Small intestine (tissue), 7 donors: Measurements from ENCODE around the gene DDTL. TPM values are rescaled to one million over a fixed set of nuclear protein-coding genes. Genes with fewer than 3 reads are reported as not detected.
"Not testable (repeated sequence)": the region's sequence is repeated elsewhere in the genome, so short reads cannot be mapped to it uniquely, and the experiment has no call there.

Source experiments
- DNase-seq, 2 donors: peaks; one replicate each; pipeline versions ENCODE4 v3.0.0 to v3.0.0-alpha.2; 2013
- FAIRE-seq: peaks from 2 replicates; lab custom pipeline; 2012; peaks lifted over from hg19 to GRCh38; lab: Jason Lieb, UNC
- H3K27ac ChIP-seq, 3 donors: one replicate each; pipeline ENCODE4 v1.5.1; 2013; ENCODE audit warnings: low read length in 2 of 3, mild to moderate bottlenecking in 2 of 3, control low read depth in 1 of 3, inconsistent platforms in 1 of 3, low read depth in 1 of 3, moderate library complexity in 1 of 3
- H3K27me3 ChIP-seq, 3 donors: one replicate each; pipeline ENCODE4 v1.6.1; 2013; ENCODE audit warnings: low read length in 3 of 3, inconsistent platforms in 1 of 3; ENCODE audit not compliant: control insufficient read depth in 3 of 3, insufficient read depth in 3 of 3
- H3K36me3 ChIP-seq, 3 donors: one replicate each; pipeline ENCODE4 v1.6.1; 2013; ENCODE audit warnings: low read length in 3 of 3, inconsistent platforms in 1 of 3, low read depth in 1 of 3, mild to moderate bottlenecking in 1 of 3, moderate library complexity in 1 of 3; ENCODE audit not compliant: control insufficient read depth in 3 of 3, insufficient read depth in 2 of 3
- H3K4me1 ChIP-seq, 3 donors: one replicate each; pipeline ENCODE4 v1.6.1; 2013; ENCODE audit warnings: low read length in 2 of 3, inconsistent platforms in 1 of 3, low read depth in 1 of 3, mild to moderate bottlenecking in 1 of 3, moderate library complexity in 1 of 3; ENCODE audit not compliant: control insufficient read depth in 3 of 3, insufficient read depth in 2 of 3
- H3K4me3 ChIP-seq, 3 donors: one replicate each; pipeline ENCODE4 v1.5.1; 2013; ENCODE audit warnings: low read length in 3 of 3, control low read depth in 1 of 3, inconsistent platforms in 1 of 3, low read depth in 1 of 3, mild to moderate bottlenecking in 1 of 3, moderate library complexity in 1 of 3
- H3K9me3 ChIP-seq, 2 donors: one replicate each; pipeline ENCODE4 v1.6.1; 2013; ENCODE audit warnings: low read depth in 1 of 2, low read length in 1 of 2; ENCODE audit not compliant: control insufficient read depth in 2 of 2, insufficient read depth in 1 of 2
- WGBS, 3 donors: extraction: QIAGEN DNeasy Blood & Tissue Kit; methylation state at CpG; one replicate each; pipeline ENCODE4 v1.1.7; 2013; 5-methylcytosine and 5-hydroxymethylcytosine counted together
- polyA plus RNA-seq, 4 donors: library from polyadenylated mRNA; stranded (reverse) in 3 of 4; unstranded in 1 of 4; fragments of 200-250 nt in 3 of 4; fragments of 120-200 nt in 1 of 4; gene quantifications; one replicate each; pipeline versions ENCODE4 v1.2.1 to v1.2.3, GENCODE V29; 2013
- donor health status: healthy with polysubstance abuse.
- donor health status: control.
- donor health status: control.
- donor health status: Bipolar disorder and iron deficiency.
- donor health status: healthy.

DDTL gene
- polyA plus RNA-seq, 4 donors, result 1.4 to 10.9 (median 7.7) TPM

DNA sequence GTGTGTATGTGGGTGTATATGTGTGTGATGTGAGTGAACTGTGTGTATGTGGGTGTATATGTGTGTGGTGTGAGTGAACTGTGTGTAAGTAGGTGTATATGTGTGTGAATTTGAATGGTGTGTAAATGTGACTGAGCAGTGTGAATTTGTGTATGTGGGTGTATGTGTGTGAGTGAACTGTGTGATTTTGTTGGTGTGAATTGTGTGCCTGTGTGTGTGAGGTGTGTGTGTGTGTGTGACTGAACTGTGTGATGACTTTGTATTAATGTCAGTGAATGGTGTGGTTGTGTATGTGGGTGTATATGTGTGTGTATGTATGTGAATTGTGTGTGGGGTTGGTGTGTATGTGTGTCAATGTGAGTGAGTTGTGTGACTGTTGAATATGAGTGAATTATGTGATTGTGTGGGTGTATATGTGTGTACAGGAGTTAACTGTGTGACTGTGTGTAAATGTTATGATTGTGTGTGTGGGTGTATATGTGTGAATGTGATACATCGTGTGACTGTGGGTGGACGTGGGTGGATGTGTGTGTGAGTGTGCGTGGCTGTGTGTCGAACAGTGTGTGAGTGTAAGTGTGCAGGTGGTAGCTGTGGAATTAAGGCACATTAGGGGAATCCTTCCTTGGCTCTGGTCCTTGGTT is 20.0 kb downstream of the DDTL start:
- not testable (repeated sequence) for DNase-seq, H3K27me3 ChIP-seq, H3K4me3 ChIP-seq, H3K9me3 ChIP-seq, FAIRE-seq, H3K4me1 ChIP-seq, H3K27ac ChIP-seq, H3K36me3 ChIP-seq
- WGBS, 3 donors, result 66 to 88% methylated on average over 4 of the region's 4 CpGs; no CpG with 5 or more reads in 1 of the 3 donors

- not testable (repeated sequence) for DNase-seq, H3K9me3 ChIP-seq, H3K27me3 ChIP-seq, H3K36me3 ChIP-seq, H3K4me1 ChIP-seq, H3K4me3 ChIP-seq, H3K27ac ChIP-seq, FAIRE-seq
- WGBS, 3 donors, result 82 to 86% (median 85%) methylated on average over 2 of the region's 3 CpGs
These were observed 23.0 kb downstream of the DDTL start for GRCh38 chr22:23989583-23990244.

DNA sequence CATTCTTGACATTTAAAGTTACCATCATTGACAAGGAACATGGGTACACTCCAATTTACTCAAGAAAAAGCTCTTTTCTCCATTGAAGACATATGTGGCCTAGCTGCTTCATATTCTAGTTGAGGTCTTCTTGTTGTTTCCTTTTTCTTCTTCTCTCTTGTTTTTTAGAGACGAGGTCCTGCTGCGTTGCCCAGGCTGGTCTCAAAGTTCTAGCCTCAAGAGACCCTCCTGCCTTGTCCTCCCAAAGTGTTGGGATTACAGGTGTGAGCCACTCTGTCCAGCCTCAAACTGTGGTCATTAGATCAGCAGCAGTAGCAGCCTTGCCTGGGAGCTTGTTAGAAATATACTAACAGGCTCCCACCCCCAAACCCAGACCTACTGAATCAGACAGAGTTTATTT is 26.4 kb downstream of the DDTL start:
- WGBS, 3 donors, result 71 to 78% (median 78%) methylated on average over 2 of the region's 2 CpGs

GRCh38 chr22:23993581-23994177 is 27.0 kb downstream of the DDTL start:
- FAIRE-seq, H3K27me3 ChIP-seq, DNase-seq, H3K4me1 ChIP-seq, H3K36me3 ChIP-seq, H3K9me3 ChIP-seq, H3K4me3 ChIP-seq, H3K27ac ChIP-seq: not testable (repeated sequence)
- 55 to 85% (median 58%) methylated on average over 4 of the region's 4 CpGs for WGBS, 3 donors

More for the DNA sequence above, 26.4 kb downstream of the DDTL start:
- not testable (repeated sequence) for H3K27me3 ChIP-seq, H3K4me3 ChIP-seq, H3K9me3 ChIP-seq, H3K27ac ChIP-seq, H3K4me1 ChIP-seq, DNase-seq, FAIRE-seq, H3K36me3 ChIP-seq

- Histone ChIP-seq H3K36me3 (no peaks in the 10 kb centered on the region), H3K9me3 (no peaks in the 10 kb centered on the region), H3K4me3 (no peak overlapping the region), H3K4me1 (no peaks in the 10 kb centered on the region), H3K27ac (no peak overlapping the region), H3K27me3 (no peaks in the 10 kb centered on the region)
- DNase-seq (no peak), FAIRE-seq (no peak)
- WGBS, 3 donors, result 30 to 70% (median 43%) methylated on average over 3 of the region's 3 CpGs
These were observed 30.4 kb downstream of the DDTL start for GRCh38 chr22:23997092-23997491.

GRCh38 chr22:23999779-24000178 is 33.1 kb downstream of the DDTL start:
- 81 to 83% (median 82%) methylated on average over 7 of the region's 7 CpGs for WGBS, 3 donors
- DNase-seq, H3K9me3 ChIP-seq, H3K4me3 ChIP-seq, H3K27ac ChIP-seq, H3K4me1 ChIP-seq, H3K36me3 ChIP-seq, H3K27me3 ChIP-seq, FAIRE-seq: not testable (repeated sequence)

GRCh38 chr22:24001314-24001713 is 34.6 kb downstream of the DDTL start:
- DNase-seq, result no peak
- Histone ChIP-seq H3K36me3 (no peaks in the 10 kb centered on the region), H3K4me3 (no peak overlapping the region), H3K27me3 (no peaks in the 10 kb centered on the region), H3K27ac (no peak overlapping the region), H3K9me3 (no peaks in the 10 kb centered on the region), H3K4me1 (no peaks in the 10 kb centered on the region)
- WGBS, 3 donors, result 82 to 90% (median 86%) methylated on average over 6 to 9 of the region's 9 CpGs
- no peak for FAIRE-seq

- Histone ChIP-seq H3K27me3 (no peaks in the 10 kb centered on the region), H3K27ac (no peak overlapping the region), H3K4me1 (no peaks in the 10 kb centered on the region), H3K36me3 (no peaks in the 10 kb centered on the region), H3K4me3 (no peak overlapping the region), H3K9me3 (no peaks in the 10 kb centered on the region)
- WGBS, 3 donors, result 78 to 84% (median 79%) methylated on average over 10 of the region's 10 CpGs
- FAIRE-seq (no peak), DNase-seq (no peak)
These were observed 35.6 kb downstream of the DDTL start for GRCh38 chr22:24002272-24002671.
